ENCODE data around the gene POU2AF1.

DNA sequence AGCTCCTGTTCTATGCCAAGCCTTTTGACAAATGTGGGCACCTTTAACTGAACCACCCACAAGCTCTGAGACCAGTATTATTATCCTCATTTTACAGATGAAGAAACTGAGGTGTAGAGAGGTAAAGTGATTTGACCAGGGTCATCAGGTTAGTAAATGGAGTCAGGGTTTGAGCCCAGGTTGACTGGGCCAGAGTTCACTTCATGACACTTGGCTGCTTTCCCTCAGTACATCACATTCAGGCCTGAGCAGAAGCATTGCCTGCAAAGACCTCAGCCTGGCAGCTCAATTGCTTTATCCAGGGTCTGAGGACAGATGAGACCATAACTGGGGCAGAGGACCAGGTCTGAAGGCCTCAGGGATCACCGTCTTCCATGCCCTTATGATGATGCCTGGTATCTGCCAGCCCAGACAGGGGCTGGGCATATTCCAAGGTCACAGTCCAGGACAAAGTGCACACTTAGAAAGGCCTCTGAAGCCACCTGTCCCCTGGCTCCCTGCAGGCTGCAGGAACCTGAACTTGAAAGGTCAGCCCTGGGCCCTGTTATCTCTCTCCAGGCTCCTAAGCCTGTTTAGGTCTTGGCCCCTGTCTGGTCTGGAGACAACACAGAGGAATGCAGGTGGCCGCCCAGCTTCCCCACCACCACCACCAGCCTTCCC is 48.7 kb downstream of the POU2AF1 start:
- TF ChIP-seq POLR2A (IDR thresholded peaks at IDR 0.05; ENCODE audit: low read length): no peak
- TF ChIP-seq GATA1 (IDR thresholded peaks at IDR 0.05; ENCODE audit: low read depth, low read length): no peak
